Keratinocyte (primary cell): Measurements from ENCODE around the gene SPR.

ENCODE experiments used
- EZH2 ChIP-seq: IDR thresholded peaks from one replicate; pipeline ENCODE4 v1.6.1; 2012; ENCODE audit warnings: inconsistent platforms, mild to moderate bottlenecking, low read length, moderate library complexity
- TF ChIP-seq, protein P1 (sequence below), 3 experiments: IDR thresholded peaks in 1 of 3; conservative IDR thresholded peaks in 1 of 3; optimal IDR thresholded peaks in 1 of 3; 2 replicates in 2 of 3; 3 replicates in 1 of 3; pipeline versions ENCODE3 to v1.5.1; 2011; ENCODE audit warnings: low read length in 3 of 3, mild to moderate bottlenecking in 3 of 3, moderate library complexity in 2 of 3, control low read depth in 1 of 3, inconsistent platforms in 1 of 3; ENCODE audit not compliant: insufficient read depth in 2 of 3; ENCODE audit errors: extremely low read depth in 1 of 3

DNA sequence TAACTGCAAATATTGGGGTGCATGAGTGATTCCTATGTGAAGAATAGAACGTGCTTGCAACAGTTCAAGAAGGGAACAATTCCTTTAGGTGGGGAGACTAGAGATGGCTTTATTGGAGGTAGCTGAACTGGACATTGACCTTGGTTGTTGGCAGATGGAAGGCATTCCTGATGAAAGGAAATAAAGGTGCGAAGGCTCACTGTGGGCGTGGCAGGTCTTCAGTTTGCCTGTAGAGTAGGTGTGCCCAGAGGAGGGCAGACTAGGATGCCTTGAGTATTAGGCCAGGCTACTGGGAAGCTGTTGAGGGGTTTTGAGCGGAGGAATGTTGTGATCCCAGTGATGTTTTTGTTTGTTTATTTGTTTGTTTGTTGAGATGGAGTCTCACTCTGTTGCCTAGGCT lies 2.8 kb downstream of the SPR start:
- TF ChIP-seq, protein P1, sequence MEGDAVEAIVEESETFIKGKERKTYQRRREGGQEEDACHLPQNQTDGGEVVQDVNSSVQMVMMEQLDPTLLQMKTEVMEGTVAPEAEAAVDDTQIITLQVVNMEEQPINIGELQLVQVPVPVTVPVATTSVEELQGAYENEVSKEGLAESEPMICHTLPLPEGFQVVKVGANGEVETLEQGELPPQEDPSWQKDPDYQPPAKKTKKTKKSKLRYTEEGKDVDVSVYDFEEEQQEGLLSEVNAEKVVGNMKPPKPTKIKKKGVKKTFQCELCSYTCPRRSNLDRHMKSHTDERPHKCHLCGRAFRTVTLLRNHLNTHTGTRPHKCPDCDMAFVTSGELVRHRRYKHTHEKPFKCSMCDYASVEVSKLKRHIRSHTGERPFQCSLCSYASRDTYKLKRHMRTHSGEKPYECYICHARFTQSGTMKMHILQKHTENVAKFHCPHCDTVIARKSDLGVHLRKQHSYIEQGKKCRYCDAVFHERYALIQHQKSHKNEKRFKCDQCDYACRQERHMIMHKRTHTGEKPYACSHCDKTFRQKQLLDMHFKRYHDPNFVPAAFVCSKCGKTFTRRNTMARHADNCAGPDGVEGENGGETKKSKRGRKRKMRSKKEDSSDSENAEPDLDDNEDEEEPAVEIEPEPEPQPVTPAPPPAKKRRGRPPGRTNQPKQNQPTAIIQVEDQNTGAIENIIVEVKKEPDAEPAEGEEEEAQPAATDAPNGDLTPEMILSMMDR (optimal IDR thresholded peaks at IDR 0.05 in 1 of 3, IDR thresholded peaks at IDR 0.05 in 1 of 3, conservative IDR thresholded peaks at IDR 0.05 in 1 of 3; ENCODE audit: extremely low read depth in 1 of 3, insufficient read depth in 2 of 3, low read length in 3 of 3): no peak
- TF ChIP-seq EZH2: no peak
